DOHH2 (cell line): Measurements from ENCODE around the gene SLC12A6.

Source experiments
- H3F3A ChIP-seq: fragments of 200-600 bp; sonication (generic), shearing (Covaris generic); 2 replicates; pipeline ENCODE4 v1.6.0; 2016; ENCODE audit warnings: antibody characterized with exemption, mild to moderate bottlenecking; ENCODE audit not compliant: control insufficient read depth, insufficient read depth
- H3K27ac ChIP-seq: fragments of 200-600 bp; sonication (generic); 2 replicates; pipeline ENCODE4 v1.5.1; 2014; ENCODE audit warnings: low read depth, mild to moderate bottlenecking, low read length, moderate library complexity
- H3K27me3 ChIP-seq: fragments of 200-600 bp; sonication (generic); 2 replicates; pipeline ENCODE4 v1.6.1; 2014; ENCODE audit warnings: mild to moderate bottlenecking, low read length, mixed read lengths; ENCODE audit not compliant: control insufficient read depth
- H3K36me3 ChIP-seq: fragments of 200-600 bp; sonication (generic); 2 replicates; pipeline ENCODE4 v1.6.1; 2014; ENCODE audit warnings: mild to moderate bottlenecking, low read length, moderate library complexity, mixed read lengths; ENCODE audit not compliant: control insufficient read depth
- H3K4me1 ChIP-seq: fragments of 200-600 bp; sonication (generic); 2 replicates; pipeline ENCODE4 v1.6.1; 2014; ENCODE audit warnings: mild to moderate bottlenecking, low read length, mixed read lengths; ENCODE audit not compliant: control insufficient read depth
- H3K4me2 ChIP-seq: fragments of 200-600 bp; sonication (generic); 2 replicates; pipeline ENCODE4 v1.6.0; 2014; ENCODE audit warnings: mild to moderate bottlenecking, low read length, moderate library complexity
- H3K4me3 ChIP-seq: fragments of 200-600 bp; sonication (generic); 2 replicates; pipeline ENCODE4 v1.5.1; 2014; ENCODE audit warnings: mild to moderate bottlenecking, low read length, mixed read lengths
- H3K79me2 ChIP-seq: fragments of 200-600 bp; sonication (generic); 2 replicates; pipeline ENCODE4 v1.6.1; 2014; ENCODE audit warnings: mild to moderate bottlenecking, low read length, mixed read lengths; ENCODE audit not compliant: control insufficient read depth
- H3K9me2 ChIP-seq: fragments of 200-600 bp; sonication (generic); replicated peaks from 2 replicates; pipeline ENCODE4 v1.6.1; 2014; ENCODE audit warnings: mild to moderate bottlenecking, low read length, mixed read lengths; ENCODE audit not compliant: control insufficient read depth
- H3K9me3 ChIP-seq: fragments of 200-600 bp; sonication (generic); 2 replicates; pipeline ENCODE4 v1.6.1; 2014; ENCODE audit warnings: antibody characterized with exemption, low read length, mixed read lengths; ENCODE audit not compliant: control insufficient read depth, insufficient read depth
- H4K20me1 ChIP-seq: fragments of 200-600 bp; sonication (generic); 2 replicates; pipeline ENCODE4 v1.6.0; 2014; ENCODE audit warnings: low read depth, mild to moderate bottlenecking, antibody characterized with exemption, low read length, moderate library complexity; ENCODE audit not compliant: control insufficient read depth, insufficient read depth
- CTCF ChIP-seq: fragments of 200-600 bp; sonication (generic); IDR thresholded peaks from one replicate; pipeline ENCODE4 v1.5.1; 2014; ENCODE audit warnings: antibody characterized with exemption, mild to moderate bottlenecking, low read depth, low read length; ENCODE audit not compliant: poor library complexity, severe bottlenecking
- EZH2phosphoT487 ChIP-seq: fragments of 200-600 bp; sonication (generic); IDR thresholded peaks from 2 replicates; pipeline ENCODE4 v1.6.1; 2017; ENCODE audit warnings: borderline replicate concordance, mild to moderate bottlenecking, antibody characterized with exemption, low read length, moderate library complexity, mixed read lengths

The SLC12A6 gene

DNA sequence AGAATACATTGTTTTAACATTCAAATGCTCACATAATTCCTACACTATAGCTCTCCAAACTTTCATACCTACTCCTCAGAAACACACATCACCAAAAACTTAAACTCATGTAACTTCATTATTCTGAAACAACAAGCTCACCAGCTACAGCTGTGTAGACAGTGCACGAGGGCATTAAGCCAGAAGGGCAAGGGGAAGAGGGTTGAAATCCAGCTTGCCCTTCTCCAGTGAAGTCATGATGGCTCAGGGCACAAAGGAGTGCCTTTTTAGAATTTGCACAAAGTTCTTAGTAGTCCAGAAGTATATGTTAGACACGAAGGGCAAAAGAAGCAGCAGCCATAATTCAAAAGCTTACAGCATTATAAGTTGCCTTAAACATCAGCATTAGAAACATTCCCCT, 8.6 kb downstream of the SLC12A6 start:
- Histone ChIP-seq H3K79me2 (no peaks in the 10 kb centered on the region), H3K36me3 (no peaks in the 10 kb centered on the region), H3K4me2 (no peak overlapping the region), H3K4me1 (peaks cover 34% of the 10 kb centered on the region), H4K20me1 (no peaks in the 10 kb centered on the region), H3K4me3 (no peak overlapping the region), H3K9me2 (no peaks in the 10 kb centered on the region), H3K9me3 (no peaks in the 10 kb centered on the region), H3K27ac (no peak overlapping the region), H3K27me3 (no peaks in the 10 kb centered on the region), H3F3A (peaks cover 2% of the 10 kb centered on the region; the same call in 1 of the 2 replicates)
- TF ChIP-seq CTCF (no peak), EZH2phosphoT487 (no peak)

DNA sequence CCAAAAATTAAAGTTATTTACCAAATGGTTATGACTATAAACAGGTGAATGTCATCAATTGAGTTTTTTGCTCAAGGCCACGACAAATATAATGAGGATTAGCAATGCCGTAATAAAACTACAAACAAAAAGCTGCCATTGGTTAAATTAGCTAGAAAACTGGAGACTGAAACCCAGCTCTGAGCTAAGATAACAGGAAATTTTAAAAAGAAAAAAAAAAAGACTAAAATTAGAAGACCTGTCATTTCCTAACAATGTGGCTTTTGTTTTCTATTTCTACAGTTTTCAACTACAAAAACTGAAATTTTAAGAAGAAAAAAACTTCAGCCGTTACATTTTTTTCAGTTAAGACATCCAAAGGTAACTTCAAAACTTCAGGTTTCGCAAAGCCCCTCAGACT, 9.7 kb downstream of the SLC12A6 start:
- H3K4me1 ChIP-seq = peaks cover 28% of the 10 kb centered on the region
- no peaks in the 10 kb centered on the region for H3K36me3 ChIP-seq
- H3K4me2 ChIP-seq = peak overlapping the region; percentile 46
- no peaks in the 10 kb centered on the region for H3K79me2 ChIP-seq
- H3K27me3 ChIP-seq = no peaks in the 10 kb centered on the region
- peak overlapping the region; percentile 25; the same call in 1 of the 2 replicates for H3K4me3 ChIP-seq
- H3F3A ChIP-seq = peaks cover 2% of the 10 kb centered on the region; the same call in 1 of the 2 replicates
- H3K9me3 ChIP-seq = no peaks in the 10 kb centered on the region
- H4K20me1 ChIP-seq = no peaks in the 10 kb centered on the region
- no peak overlapping the region for H3K27ac ChIP-seq
- no peak for TF ChIP-seq CTCF
- TF ChIP-seq EZH2phosphoT487 = no peak
- H3K9me2 ChIP-seq = no peaks in the 10 kb centered on the region

- H3K36me3 ChIP-seq = no peaks in the 10 kb centered on the region
- no peak overlapping the region for H3K4me2 ChIP-seq
- H3K4me1 ChIP-seq = peaks cover 28% of the 10 kb centered on the region
- H3K79me2 ChIP-seq = no peaks in the 10 kb centered on the region
- no peaks in the 10 kb centered on the region for H3K9me2 ChIP-seq
- no peak overlapping the region for H3K27ac ChIP-seq
- H4K20me1 ChIP-seq = no peaks in the 10 kb centered on the region
- no peaks in the 10 kb centered on the region for H3K27me3 ChIP-seq
- H3K9me3 ChIP-seq = no peaks in the 10 kb centered on the region
- H3K4me3 ChIP-seq = no peak overlapping the region
- TF ChIP-seq EZH2phosphoT487 (no peak), CTCF (no peak)
- H3F3A ChIP-seq = no peaks in the 10 kb centered on the region; the same call in 1 of the 2 replicates
Measured at GRCh38 chr15:34325368-34325767, 12.2 kb downstream of the SLC12A6 start.

DNA sequence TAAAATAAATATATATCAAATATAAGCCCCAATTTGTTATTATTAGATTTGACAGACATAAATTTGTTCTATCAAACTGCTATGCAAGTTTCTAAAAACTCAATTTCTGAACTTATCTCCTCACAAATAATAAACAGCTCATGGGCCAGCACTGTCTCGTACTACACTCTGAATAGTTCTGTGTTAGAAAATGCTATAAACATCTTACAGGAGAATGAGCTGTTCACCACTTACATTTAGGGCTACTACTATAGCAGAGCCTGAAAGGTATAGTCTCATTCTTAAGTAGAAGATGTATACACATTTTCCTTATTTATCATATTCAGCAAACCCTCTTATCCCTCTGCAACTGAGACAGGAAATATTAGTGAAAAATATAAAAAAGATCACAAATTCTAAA, 12.6 kb downstream of the SLC12A6 start:
- H3K9me3 ChIP-seq = no peaks in the 10 kb centered on the region
- no peaks in the 10 kb centered on the region; the same call in 1 of the 2 replicates for H3F3A ChIP-seq
- no peaks in the 10 kb centered on the region for H3K27me3 ChIP-seq
- H3K4me1 ChIP-seq = peaks cover 28% of the 10 kb centered on the region
- H3K27ac ChIP-seq = no peak overlapping the region
- H3K9me2 ChIP-seq = no peaks in the 10 kb centered on the region
- TF ChIP-seq CTCF = no peak
- no peak for TF ChIP-seq EZH2phosphoT487
- no peak overlapping the region for H3K4me3 ChIP-seq
- no peak overlapping the region for H3K4me2 ChIP-seq
- no peaks in the 10 kb centered on the region for H4K20me1 ChIP-seq
- no peaks in the 10 kb centered on the region for H3K36me3 ChIP-seq
- no peaks in the 10 kb centered on the region for H3K79me2 ChIP-seq
